GM18867 (cell line): ENCODE data around the gene RTP5.

Experiments
- ATAC-seq: cut with Tn5 transposase; IDR thresholded peaks from one replicate; pipeline ENCODE4 v1.9.1; 2021; ENCODE audit warnings: mild to moderate bottlenecking, moderate library complexity; ENCODE audit not compliant: unreplicated experiment

The RTP5 gene

DNA sequence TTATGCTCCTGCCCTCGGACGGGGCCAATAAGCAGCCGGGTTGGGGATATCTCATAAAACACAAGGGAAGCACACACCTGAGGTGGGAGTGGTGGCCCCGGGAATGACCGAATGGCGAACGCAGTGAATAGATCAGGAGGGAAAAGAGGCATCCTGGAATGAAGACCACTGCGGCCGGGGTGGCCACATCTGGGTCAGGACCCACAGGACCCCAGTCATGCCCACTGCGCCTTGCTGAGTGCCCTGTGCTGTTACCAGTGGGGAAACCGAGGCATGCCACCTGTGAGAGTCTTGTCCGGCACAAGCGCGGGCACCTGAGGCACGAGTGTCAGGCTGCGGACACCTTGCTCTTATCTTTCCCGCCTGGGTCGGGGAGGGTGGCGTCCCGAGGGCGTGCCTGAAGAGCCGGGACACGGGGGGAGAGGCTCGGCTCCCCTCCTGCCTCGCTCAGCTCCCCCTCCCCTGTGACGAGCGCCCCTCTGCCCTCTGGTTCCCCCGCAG lies 12.4 kb upstream of the RTP5 start:
- no peak for ATAC-seq

DNA sequence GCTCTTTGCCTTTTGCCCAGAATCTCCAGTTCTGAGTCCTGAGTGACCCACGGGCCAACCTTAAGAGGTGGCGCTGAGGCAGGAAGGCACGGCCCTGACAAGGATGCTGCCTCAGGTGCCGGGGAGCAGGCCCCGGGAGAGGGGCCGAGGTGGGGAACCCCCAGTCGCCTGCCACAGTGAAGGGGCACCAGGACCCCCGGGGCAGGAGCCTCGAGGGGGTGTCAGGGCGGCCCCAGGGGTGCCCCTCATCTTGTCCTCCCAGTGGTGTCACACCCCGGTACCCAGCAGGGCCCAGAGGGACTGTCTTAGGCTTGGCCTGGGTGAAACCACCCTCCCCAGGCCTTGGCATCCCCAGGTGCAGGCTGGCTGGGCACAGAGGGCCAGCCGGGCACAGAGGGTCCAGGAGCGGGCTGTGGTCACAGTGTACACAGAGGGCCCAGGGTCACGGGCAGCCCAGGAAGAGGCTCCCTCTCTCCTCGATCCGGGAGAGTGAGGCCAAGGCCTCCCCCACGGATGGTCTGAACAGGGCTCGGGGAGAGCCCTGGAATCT lies 11.9 kb upstream of the RTP5 start:
- no peak for ATAC-seq

DNA sequence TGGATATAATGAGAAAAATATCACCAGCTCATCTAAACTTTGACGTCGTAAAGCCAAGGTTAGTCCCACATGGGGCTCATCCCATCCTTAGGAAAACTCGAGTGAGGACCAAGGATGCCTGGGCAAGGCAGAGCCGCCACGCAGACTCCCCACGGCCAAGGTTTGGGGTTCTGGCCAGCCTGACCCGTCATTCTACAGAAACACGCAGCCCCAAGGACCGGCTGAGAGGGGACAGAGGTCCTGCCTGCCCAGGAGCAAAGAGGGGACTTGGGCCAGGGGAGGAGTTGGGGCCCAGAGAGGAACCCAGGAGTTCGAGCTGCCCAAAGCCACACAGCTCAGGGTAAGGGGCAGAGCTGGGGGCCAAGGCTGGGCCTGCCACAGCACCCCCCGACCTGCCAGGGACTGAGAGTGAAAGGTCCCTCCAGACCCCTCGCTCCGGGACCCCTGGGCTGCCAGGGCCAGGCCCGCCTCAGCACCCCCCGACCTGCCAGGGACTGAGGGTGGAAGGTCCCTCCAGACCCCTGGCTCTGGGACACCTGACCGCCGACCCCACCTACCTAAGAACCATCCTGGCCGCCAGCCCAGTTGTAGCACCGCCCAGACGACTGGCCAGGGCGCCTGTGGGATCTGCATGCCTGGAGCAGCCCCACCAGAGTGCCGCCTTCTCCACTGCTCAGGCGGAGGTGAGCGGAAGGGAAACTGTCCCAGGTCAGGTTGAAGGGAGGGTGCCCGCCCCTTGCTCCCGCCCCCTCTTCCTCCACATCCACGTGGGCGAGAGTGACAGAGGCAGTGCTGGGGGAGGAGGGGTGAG lies 11.1 kb upstream of the RTP5 start, which contains the start of gene PDCD1:
TSS of gene PDCD1 (minus strand) at position 689 of the 811 bp plus-strand sequence. CDS start at position 633, 56 bp downstream.
- peak; percentile 37 for ATAC-seq

DNA sequence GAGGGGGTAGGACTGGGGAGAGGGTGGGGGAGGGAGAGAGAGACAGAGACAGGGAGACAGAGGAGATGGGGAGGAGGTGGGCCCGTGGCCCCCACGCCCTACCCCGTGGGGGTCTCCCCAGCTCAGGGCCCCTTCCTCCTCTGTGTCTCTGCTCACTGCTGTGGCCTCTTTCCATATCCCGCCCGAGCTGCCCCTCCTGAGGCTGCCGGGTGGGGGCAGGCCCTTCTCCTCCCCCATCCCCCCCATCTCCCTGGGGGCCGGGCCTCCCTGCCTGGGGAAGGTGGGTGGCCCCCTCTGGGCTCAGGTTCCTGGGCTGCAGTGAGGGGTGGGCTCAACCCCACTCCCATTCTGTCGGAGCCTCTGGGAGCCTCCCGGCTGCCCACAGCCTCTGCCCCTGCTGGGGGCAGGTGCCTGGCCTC lies 10.5 kb upstream of the RTP5 start:
- peak; percentile 19 for ATAC-seq

DNA sequence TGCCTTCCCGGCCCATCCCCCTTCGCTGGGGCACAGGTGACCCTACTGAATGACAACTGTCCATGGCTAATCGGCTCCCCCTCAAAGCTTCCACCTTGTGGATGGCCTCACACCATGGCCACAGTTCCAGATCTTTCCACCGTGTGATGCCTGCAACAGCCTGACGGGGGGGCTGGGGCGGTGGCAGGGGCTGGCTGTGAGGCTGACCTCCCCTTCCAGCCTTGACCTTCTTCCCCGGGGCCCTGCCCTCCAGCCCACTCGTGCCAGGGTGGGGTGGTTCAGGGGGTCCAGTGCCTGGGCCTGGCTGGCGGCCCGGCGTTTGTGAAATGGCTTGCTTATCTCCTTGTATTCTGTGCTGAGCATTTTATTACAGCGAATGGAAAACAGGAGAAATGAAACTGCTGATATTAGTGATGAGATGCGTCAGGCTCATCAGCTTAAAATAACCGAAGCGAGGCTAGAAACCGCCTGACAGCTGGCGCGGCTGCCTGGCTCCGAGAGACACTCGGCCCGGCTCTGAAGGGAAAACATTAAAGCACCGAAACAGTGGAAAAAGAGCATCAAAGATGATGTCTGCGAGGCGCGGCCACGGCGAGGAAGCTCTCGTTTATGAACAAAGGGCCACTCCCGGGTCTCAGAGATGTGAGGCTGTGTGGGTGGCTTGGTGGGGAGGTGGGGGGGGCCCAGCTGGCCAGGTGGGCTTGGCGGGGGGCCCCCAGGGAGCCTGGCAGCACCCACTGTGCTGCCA lies 9.9 kb upstream of the RTP5 start:
- peak; percentile 39 for ATAC-seq

DNA sequence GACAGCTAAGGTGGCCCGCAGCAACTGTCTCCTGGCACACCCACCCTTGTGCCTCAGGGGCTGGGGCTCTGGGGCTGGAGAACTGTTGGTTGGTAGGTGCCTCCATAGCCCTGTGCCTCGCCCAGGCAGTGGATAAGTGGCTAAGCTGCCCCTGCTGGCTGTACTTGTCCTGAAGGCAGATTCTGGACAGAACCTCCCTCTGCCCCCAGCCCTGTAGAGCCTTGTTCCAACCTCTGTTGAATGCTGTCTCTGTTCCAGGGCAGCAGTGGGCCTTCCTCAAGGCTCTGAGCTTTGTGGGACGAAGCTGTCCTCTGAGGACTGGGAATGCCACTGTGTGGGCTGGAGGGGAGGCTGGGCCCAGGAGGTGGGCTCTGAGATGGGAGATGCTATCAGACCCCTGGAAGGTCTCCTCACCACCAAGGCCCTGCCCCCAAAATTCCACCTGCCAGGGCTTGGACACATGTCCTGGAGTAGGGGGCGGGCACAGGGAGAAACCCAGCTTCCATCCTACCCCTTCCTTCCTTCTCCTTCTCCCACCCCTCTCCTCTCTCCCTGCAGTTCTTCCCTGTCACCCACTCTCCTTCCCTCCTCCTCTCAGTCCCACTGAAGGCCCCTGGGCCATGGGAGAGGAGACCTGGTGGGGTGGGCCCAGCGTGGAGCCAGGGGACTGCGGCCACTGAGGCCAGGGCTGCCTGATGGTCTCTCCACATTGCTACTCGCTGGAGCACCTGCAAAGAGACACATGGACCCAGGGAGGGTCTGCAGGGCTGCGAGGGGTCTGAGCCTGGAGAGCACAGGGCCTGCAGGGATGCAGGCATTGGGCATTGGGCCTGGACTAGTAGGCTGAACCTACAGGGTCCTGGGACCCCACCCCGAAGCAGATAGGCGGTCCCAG lies 9.1 kb upstream of the RTP5 start:
- ATAC-seq = no peak

DNA sequence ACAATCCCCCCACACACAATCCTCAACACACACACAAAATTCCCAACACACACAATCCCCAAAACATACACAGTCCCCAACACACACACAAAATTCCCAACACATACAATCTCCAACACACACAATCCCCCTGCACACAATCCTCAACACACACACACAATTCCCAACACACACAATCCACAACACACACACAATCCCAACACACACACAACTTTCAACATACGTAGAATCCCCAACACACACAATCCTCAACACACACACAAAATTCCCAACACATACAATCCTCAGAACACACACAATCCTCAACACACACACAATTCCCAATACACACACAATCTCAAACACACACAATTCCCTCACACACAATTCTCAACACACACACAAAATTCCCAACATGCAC lies 8.3 kb upstream of the RTP5 start:
- ATAC-seq = no peak

DNA sequence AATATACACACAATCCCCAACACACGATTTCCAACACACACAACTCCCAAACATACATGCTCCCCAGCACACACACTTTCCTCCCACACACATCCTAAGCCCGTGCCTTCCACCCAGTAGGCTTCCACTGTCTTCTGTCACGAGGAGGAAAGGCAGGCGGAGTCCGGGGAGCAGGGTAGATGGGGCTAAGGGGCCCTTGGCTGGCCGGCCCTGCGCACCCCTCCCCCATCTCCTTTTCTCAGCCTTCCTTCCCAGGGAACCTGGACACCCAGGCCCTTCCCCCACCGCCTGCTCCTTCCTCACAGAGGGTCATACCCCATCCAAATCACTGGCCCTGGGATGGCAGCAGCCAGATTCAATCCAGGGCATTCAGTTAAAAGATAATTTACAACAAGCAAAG lies 7.4 kb upstream of the RTP5 start:
- no peak for ATAC-seq

DNA sequence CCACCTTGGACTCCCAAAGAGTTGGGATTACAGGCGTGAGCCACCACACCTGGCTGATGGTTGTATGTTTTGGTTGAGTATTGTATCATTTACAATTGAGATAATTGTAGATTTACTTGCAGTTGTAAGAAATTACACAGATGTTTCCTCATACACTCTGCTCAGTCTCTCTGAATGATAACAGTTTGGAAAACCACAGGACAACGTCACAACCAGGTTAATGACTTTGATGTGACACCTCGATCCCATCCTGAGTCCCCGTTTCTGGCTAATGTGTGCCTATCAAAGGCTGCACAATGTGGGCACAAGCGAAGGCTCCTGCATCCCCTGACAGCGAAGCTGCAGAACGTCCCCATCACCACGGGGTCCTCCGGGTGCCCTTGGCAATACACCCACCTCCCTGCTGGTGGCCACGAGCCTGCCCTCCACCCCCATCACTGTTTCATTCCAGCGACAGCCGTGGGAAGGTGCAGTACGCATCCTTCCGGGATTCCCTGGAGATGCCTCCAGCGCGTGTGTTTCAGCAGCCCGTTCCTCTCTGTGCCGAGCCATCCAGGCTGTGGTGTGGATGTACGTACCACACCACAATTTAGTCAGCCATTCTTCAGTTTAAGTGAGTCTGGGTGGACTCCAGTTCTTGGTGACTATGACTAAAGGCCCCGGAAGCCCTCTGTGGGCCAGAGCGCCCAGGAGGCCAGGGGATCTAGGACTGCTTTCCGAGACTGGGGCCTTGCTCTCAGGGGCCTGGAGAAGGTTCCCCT lies 6.6 kb upstream of the RTP5 start:
- no peak for ATAC-seq

DNA sequence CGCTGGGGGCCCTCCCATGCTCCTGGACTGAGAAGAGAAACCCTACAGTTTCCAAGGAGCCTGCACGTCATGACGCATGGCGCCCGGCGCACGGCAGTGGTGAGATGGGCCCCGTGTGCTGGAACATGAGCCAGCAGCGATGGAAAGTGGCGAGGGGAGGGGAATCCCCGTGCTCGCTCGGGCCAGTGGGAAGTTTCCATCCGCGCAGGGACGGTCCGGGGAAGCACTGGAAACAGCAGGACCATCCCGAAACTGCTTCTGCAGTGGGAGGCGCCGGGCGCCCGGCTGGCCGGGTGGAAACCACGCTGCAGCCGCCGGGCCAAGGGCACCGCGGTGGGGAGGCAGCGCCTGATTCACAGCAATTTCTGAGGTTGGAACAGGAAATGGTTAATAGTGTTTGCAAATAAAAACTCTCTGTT lies 6.0 kb upstream of the RTP5 start:
- no peak for ATAC-seq

DNA sequence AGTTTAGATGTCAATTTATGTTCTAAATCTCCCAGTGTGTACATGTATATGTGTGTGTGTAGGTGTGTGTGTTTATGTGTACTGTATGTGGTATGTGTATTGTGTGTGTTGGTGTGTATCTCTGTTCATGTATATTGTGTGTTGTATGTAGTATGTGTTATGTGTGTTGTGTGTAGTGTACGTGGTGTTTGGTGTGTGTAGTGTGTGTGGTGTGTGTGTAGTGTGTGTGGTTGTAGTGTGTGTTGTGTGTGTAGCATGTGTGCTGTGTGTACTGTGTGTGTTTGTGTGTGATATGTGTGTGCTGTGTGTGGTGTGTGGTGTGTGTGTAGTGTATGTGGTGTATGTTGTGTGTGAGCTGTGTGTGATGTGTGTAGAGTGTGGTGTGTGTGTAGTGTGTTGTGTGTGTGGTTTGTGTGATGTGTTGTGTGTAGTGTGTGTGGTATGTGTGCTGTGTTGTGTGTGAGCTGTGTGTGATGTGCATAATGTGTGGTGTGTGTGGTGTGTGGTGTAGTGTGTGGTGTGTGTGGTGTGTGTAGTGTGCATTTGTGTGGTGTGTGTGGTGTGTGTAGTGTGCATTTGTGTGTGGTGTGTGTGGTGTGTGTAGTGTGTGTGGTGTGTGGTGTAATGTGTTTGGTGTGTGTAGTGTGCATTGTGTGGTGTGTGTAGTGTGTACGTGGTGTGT lies 5.2 kb upstream of the RTP5 start:
- ATAC-seq = no peak

DNA sequence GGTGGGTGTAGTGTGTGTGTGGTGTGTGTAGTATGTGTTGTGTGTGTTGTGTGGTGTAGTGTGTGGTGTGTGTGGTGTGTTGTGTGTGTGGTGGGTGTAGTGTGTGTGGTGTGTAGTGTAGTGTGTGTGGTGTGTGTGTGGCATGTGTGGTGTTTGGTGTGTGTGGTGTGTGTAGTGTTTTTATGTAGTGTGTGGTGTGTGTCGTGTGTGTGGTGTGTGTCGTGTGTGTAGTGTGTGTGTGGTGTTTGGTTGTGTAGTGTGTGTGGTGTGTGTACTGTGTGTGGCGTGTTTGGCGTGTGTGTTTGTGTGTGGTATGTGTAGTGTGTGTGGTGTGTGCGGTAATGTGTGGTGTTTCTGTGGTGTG lies 4.7 kb upstream of the RTP5 start:
- ATAC-seq = no peak

DNA sequence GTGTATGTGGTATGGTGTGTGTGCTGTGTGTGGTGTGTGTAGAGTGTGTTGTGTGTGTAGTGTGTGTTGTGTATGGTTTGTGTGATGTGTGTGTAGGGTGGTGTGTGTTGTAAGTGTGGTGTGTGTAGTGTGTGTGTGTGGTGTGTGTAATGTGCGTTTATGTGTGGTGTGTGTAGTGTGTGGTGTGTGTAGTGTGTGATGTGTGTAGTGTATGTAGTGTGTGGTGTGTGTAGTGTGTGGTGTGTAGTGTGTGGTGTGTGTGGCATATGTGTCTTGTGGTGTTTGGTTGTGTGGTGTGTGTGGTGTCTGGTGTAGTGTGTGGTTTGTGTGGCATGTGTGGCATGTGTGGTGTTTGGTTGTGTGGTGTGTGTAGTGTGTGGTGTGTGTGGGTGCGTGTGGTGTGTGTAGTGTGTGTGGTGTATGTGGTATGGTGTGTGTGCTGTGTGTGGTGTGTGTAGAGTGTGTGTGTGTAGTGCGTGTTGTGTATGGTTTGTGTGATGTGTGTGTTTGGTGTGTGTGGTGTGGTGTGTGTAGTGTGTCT lies 4.0 kb upstream of the RTP5 start:
- ATAC-seq = no peak

DNA sequence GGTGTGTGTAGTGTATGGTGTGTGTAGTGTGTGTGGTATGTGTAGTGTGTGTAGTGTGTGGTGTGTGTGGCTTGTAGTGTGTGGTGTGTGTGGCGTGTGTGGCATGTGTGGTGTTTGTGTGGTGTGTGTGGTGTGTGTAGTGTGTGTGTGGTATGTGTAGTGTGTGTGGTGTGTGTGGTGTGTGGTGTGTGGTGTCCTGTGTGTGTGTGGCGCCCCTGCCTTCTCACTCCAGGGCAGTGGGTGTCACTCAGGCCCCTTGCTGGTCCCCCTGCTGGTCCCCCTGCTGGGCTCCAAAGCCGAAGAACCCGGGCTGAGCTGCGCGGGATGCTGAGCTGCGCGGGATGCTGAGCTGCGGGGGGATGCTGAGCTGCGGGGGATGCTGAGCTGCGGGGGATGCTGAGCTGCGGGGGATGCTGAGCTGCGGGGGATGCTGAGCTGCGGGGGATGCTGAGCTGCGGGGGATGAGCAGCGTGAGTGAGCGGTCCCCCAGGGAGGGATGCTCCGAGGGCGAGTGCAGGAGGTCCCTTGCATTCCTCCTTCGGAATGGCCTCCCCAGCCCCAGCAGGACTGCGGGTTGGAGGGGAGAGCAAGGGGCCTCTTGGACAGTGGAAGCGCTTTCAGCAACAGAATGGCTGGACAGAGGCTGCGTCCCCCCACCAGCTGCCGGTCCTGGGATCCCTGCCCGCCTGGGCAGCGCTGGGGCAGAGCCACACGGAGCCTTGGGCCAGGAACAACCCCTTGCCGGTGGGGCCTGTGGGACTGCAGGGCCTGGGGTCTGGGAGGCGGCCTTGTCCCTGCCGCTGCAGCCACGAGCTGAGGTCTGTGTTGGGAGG lies 3.4 kb upstream of the RTP5 start:
- ATAC-seq = no peak

DNA sequence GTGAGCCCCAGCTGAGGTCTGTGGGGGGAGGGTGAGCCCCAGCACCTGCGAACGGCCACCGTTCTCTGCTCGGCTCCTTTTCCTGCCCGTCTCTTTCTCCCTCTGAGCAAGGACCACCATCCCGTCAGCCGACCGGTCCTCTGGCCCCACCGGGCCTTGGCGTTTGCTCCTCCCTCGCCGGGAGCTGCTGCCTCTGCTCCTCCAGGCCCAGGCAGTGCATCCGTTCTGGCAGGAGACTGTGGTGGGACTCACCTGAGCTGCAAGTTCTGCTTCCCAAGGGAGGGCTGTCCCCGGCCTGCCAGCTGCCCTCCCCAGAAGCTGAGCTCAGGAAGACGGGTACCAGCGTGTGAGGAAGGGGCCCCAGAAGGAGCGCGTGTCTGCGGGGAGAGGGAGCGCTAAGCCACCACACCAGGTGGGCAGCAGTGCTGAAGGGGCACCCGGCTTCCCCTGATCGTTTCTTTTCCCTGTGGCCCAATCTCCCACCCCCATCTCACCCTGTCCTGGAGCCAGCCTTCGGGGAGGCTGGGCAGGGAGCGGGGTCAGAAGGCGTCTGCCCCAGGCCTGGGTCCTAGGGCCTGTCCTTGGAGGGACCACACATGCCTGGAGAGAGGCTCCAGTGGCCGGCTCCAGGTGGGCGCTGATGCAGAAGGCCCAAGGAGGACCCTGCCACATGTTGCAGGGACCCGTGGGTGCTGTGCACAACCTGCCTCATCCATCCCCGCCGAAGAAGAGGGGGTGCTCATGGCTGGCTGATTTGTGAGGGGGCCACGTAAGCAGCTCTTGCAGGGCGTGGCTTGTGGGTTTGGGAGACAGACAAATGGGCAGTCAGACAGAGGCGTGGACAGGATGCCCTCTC lies 2.5 kb upstream of the RTP5 start:
- no peak for ATAC-seq

DNA sequence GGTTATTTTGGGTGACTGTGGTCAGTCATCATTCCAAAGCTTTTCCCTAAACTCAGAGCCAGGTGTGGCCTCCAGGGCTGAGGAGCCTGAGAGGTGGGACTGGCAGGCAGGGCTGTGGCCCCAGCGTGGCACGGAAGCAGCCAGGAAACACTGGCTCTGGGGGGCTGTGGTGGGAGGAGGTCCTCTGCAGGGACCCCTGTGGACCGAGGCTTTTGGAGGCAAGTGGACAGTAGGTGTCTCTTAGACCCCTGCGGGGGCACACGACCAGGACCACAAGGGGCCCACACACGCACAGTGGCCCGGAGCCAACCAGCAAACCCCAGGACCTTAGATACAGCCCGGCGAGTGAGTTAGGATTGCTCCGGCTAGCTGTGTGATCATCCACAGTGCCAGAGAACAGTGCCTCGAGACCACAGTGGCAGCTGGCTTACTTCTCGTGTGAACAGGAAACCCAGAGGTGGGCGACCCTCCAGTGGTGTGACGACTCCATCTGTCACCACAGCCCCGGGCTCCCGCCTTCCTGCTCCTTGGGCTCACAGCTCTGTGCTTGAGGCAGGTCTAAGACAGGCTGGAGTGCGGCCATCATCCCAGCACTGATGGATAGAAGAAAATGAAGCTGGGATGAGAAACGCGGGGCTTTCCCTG lies 1.6 kb upstream of the RTP5 start:
- ATAC-seq = no peak

DNA sequence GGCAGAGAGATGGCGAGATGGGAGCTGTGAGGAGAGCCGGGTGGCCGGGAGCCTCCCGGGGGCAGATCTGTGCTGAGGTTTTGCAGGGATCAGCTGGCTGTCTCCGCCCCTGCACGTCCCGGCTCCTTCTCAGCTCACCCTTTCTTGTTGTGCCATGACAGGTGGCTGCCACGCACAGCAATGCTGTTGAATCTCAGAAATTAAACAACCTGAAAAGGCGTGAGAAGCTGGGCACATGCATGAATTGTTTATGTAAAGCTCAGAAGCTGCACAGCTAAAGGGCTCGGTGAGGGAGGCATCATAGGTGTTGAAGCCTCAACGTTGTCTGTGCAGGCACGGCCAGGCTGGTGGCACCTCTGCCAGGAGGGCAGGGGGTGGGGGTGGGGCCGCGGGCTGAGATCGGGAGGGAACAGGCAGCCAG lies 858 bp upstream of the RTP5 start:
- ATAC-seq = no peak
